Glutamatergic neuron (in vitro differentiated cells): Measurements from ENCODE around the gene PEX5L. TPM values are rescaled to one million over a fixed set of nuclear protein-coding genes. Genes with fewer than 3 reads are reported as not detected.

ENCODE experiments used
- DNase-seq: peaks from one replicate; pipeline ENCODE4 v3.0.0; 2022
- H3K27ac Mint-ChIP-seq: one replicate; pipeline ENCODE4 v1.8.0; 2020; ENCODE audit warnings: mild to moderate bottlenecking, mixed read lengths, inconsistent platforms; ENCODE audit not compliant: unreplicated experiment
- H3K27me3 Mint-ChIP-seq: one replicate; pipeline ENCODE4 v1.8.0; 2020; ENCODE audit warnings: mild to moderate bottlenecking, moderate library complexity, mixed read lengths, inconsistent platforms; ENCODE audit not compliant: unreplicated experiment
- H3K36me3 Mint-ChIP-seq: one replicate; pipeline ENCODE4 v1.8.0; 2020; ENCODE audit warnings: mild to moderate bottlenecking, mixed read lengths, inconsistent platforms; ENCODE audit not compliant: unreplicated experiment
- H3K4me1 Mint-ChIP-seq: one replicate; pipeline ENCODE4 v1.8.0; 2020; ENCODE audit warnings: mild to moderate bottlenecking, low read depth, mixed read lengths, inconsistent platforms; ENCODE audit not compliant: unreplicated experiment
- H3K4me3 Mint-ChIP-seq: one replicate; pipeline ENCODE4 v1.8.0; 2020; ENCODE audit warnings: mild to moderate bottlenecking, mixed read lengths, inconsistent platforms; ENCODE audit not compliant: unreplicated experiment
- H3K9me3 Mint-ChIP-seq: one replicate; pipeline ENCODE4 v1.8.0; 2020; ENCODE audit warnings: mild to moderate bottlenecking, moderate library complexity, mixed read lengths, inconsistent platforms; ENCODE audit not compliant: unreplicated experiment
- long read RNA-seq: library from polyadenylated mRNA; unstranded; transcript quantifications from one replicate; pipeline ENCODE4 v2.0.0, GENCODE V29; 2020; ENCODE audit not compliant: unreplicated experiment
- total RNA-seq: library from RNA; stranded (reverse); fragmentation: NEBNext Ultra II Directional; extraction: Animal tissue kit (Norgen Biotek cat#: 25700); gene quantifications from one replicate; pipeline ENCODE4 v1.2.1, GENCODE V29; 2021; ENCODE audit not compliant: unreplicated experiment
- TF ChIP-seq, protein P1 (sequence below): fragments of 200-600 bp; sonication (generic); IDR thresholded peaks from one replicate; pipeline ENCODE4 v1.5.0; 2021; ENCODE audit not compliant: partially characterized antibody, unreplicated experiment

Gene PEX5L, protein sequence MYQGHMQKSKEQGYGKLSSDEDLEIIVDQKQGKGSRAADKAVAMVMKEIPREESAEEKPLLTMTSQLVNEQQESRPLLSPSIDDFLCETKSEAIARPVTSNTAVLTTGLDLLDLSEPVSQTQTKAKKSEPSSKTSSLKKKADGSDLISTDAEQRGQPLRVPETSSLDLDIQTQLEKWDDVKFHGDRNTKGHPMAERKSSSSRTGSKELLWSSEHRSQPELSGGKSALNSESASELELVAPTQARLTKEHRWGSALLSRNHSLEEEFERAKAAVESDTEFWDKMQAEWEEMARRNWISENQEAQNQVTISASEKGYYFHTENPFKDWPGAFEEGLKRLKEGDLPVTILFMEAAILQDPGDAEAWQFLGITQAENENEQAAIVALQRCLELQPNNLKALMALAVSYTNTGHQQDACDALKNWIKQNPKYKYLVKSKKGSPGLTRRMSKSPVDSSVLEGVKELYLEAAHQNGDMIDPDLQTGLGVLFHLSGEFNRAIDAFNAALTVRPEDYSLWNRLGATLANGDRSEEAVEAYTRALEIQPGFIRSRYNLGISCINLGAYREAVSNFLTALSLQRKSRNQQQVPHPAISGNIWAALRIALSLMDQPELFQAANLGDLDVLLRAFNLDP
- total RNA-seq: 41.0 TPM
- long read RNA-seq, partial matches to known transcripts: 1 of 8 reads
- long read RNA-seq, other reads (novel, unspliced or antisense): 7 of 8 reads

DNA sequence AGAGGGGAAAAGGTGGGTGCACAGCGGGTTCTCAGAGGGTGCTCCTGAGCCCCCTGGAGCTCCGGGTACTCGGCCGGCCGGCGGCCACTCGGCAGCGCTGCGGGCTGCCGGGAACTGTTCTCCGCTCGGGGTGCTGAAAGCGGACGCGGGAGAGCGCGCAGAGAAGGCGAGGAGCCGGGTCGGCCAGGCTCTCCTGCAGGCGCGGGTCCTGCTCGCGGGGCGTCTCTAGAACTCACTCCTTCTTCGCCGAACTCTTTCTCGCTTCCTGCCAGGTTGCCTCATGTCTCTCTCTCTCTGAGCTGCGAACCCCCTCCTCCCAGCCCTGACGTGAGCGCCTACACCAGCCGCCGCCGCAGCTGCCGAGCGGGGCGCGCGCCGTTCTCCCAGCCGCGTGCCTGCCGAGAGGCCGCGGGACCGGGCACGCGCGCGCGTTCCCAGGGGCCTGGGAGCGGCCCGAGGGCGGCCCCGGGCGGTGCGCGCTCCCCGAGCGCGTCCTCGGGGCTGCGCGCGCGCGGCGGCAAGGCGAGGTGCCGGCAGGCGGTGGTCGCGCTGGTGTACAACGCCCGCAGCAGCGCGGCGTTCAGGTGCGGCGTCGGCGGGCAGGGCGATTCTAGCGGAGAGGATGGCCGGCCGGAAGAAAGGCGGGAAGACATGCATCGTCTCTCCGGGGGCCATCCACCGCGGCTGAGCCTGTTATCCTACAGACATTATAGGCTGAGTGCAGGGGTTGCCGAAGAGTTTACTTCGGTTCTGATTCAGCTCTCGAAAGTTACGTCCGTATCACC, at the start of gene PEX5L:
TSS of gene PEX5L (minus strand) at position 267 of the 785 bp plus-strand sequence. CDS start 338 bp downstream, outside the sequence.
- DNase-seq: peak; percentile 84
- no peaks in the 10 kb centered on the region for H3K36me3 Mint-ChIP-seq
- peaks cover 8% of the 10 kb centered on the region for H3K4me1 Mint-ChIP-seq
- TF ChIP-seq, protein P1, sequence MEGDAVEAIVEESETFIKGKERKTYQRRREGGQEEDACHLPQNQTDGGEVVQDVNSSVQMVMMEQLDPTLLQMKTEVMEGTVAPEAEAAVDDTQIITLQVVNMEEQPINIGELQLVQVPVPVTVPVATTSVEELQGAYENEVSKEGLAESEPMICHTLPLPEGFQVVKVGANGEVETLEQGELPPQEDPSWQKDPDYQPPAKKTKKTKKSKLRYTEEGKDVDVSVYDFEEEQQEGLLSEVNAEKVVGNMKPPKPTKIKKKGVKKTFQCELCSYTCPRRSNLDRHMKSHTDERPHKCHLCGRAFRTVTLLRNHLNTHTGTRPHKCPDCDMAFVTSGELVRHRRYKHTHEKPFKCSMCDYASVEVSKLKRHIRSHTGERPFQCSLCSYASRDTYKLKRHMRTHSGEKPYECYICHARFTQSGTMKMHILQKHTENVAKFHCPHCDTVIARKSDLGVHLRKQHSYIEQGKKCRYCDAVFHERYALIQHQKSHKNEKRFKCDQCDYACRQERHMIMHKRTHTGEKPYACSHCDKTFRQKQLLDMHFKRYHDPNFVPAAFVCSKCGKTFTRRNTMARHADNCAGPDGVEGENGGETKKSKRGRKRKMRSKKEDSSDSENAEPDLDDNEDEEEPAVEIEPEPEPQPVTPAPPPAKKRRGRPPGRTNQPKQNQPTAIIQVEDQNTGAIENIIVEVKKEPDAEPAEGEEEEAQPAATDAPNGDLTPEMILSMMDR: no peak
- H3K4me3 Mint-ChIP-seq: peak within 1 kb of the TSS; percentile 100
- H3K9me3 Mint-ChIP-seq: peaks cover 7% of the 10 kb centered on the region
- peaks cover 4% of the 10 kb centered on the region for H3K27me3 Mint-ChIP-seq
- peak within 1 kb of the TSS; percentile 93 for H3K27ac Mint-ChIP-seq

DNA sequence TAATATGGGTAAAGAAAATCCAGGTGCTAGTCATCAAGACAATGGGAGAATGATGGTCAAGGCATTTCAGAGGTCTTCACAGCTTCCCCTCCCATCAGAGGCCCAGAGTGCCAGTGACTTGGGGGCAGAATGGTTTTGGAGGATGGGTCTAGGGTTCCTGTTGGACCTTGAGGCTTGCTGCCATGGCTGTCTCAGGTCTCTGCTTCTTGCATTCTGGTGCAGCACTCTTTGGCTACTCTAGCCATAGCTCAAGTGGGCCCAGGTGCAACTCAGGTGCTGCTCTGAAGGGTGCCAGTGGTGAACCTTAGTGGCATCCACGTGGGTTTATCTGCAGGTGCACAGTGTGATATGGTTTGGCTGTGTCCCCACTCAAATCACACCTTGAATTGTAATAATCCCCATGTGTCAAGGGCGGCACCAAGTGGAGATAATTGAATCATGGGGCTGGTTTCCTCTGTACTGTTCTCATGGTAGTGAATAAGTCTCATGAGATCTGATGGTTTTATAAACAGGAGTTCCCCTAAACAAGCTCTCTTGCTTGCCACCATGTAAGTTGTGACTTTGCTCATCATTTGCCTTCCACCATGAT, 48.5 kb upstream of the PEX5L start:
- no peaks in the 10 kb centered on the region for H3K36me3 Mint-ChIP-seq
- H3K27ac Mint-ChIP-seq: no peak overlapping the region
- H3K4me3 Mint-ChIP-seq: no peak overlapping the region
- no peaks in the 10 kb centered on the region for H3K27me3 Mint-ChIP-seq
- no peaks in the 10 kb centered on the region for H3K4me1 Mint-ChIP-seq
- H3K9me3 Mint-ChIP-seq: peaks cover 4% of the 10 kb centered on the region
- TF ChIP-seq, protein P1: no peak
- DNase-seq: no peak

DNA sequence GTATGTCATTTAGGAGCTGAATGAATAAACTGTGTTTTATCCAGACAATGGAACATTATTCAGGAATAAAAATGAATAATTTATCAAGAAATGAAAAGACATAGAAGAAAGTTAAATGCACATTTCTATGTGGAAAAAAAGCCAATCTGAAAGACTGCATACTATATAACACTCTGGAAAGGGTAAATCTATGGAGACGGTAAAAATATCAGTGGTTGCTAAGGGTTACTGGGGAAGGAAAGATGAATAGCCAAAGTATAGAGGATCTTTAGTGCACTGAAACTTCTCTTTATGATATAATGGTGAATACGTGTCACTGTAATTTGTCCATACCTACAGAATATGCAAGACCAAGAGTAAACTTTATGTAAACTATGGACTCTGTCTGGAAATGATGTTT, 46.0 kb upstream of the PEX5L start:
- H3K27ac Mint-ChIP-seq: no peak overlapping the region
- H3K9me3 Mint-ChIP-seq: peaks cover 2% of the 10 kb centered on the region
- H3K4me1 Mint-ChIP-seq: no peaks in the 10 kb centered on the region
- no peak for DNase-seq
- H3K36me3 Mint-ChIP-seq: no peaks in the 10 kb centered on the region
- no peaks in the 10 kb centered on the region for H3K27me3 Mint-ChIP-seq
- TF ChIP-seq, protein P1: no peak
- H3K4me3 Mint-ChIP-seq: no peak overlapping the region

DNA sequence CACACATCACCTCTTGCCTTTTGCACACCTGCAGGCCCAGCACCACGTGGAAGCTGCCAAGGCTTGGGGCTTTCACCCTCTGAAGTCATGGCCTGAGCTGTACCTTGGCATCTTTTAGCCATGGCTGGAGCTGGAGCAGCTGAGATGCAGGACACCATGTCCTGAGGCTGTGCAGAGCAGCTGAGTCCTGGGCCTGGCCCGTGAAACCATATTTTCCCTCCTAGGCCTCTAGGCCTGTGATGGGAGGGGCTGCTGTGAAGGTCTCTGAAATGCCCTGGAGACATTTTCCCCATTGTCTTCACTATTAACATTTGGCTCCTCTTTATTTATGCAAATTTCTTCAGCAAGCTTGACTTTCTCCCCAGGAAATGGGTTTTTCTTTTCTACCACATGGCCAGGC, 41.9 kb upstream of the PEX5L start:
- H3K36me3 Mint-ChIP-seq: no peaks in the 10 kb centered on the region
- H3K4me1 Mint-ChIP-seq: no peaks in the 10 kb centered on the region
- no peaks in the 10 kb centered on the region for H3K27me3 Mint-ChIP-seq
- H3K9me3 Mint-ChIP-seq: peaks cover under 1% of the 10 kb centered on the region
- H3K4me3 Mint-ChIP-seq: no peak overlapping the region
- no peak overlapping the region for H3K27ac Mint-ChIP-seq
- TF ChIP-seq, protein P1: no peak
- no peak for DNase-seq
